NCI-H1105 (cell line): ENCODE data around the gene CDR2L.
"Not testable (repeated sequence)": the region's sequence is repeated elsewhere in the genome, so short reads cannot be mapped to it uniquely, and the experiment has no call there.

Experiments used
- DNase-seq: peaks from one replicate; lab custom pipeline; 2025; lab: John Stamatoyannopoulos, UW

Gene CDR2L

DNA sequence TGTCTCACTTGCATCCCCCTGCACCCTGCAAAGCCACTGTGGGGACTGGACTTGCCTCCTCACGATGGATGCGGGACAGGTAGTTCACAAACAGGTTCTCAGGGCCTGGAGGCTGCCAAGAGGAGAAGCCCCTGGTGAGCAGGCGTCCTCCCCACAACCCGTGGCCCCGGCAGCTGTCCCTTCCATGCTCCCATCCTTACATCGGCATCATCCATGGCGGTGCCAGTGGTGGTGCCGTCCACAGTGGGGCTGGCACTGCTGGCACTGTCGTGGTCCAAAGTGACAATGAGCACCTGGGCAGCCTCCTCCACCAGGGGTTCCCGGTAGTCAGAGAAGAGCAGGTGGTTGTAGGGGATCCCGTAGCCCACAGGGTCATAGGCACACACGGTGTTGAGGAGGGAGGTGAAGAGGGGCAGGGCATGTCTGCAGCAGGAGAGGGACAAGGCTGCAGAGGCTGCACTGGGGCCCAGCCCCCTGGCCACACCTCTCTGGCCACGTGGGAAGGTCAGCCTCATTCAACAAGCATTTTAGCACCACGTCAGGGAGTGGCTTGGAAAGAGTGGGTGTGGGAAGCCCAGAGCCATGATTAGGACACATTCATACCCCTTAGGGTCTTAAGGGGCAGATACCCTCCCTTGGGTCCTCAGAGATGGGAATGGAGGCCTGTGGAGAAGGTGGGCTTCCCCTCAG, 27.5 kb upstream of the CDR2L start:
- no peak for DNase-seq

DNA sequence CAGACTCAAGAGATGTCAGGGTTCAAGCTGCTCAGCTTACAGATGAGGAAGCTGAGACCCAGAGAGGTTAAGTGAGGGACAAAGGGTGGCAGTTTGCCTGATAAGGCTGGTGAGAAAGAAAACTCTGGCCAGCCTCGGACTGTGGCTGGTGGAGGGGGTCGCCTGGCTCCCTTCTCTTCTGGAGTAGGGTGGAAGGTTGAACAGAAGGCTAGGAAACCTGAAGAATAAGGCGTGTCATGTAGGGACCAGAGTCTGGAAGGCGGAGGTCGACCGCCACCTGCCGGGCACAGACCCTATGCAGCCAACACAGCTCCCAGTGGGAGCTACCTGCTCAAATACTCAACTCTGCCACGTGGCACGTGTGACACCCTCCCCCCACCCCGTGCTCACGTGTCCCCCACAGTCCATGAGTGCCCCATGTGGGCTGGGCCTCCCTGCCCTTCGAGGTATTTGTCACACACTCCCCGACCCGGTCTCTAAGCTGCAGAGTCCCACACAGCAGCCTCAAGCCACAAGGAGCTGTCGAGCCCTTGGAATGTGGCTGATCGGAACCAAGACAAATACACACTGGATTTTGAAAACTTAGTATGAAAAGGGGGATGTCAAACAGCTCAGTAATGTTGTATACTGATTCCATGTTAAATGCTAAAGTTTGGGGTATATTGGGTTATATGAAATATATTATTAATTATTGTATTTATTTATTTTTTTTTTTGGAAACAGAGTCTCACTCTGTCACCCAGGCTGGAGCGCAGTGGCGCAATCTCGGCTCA, 26.7 kb upstream of the CDR2L start:
- DNase-seq, result no peak

DNA sequence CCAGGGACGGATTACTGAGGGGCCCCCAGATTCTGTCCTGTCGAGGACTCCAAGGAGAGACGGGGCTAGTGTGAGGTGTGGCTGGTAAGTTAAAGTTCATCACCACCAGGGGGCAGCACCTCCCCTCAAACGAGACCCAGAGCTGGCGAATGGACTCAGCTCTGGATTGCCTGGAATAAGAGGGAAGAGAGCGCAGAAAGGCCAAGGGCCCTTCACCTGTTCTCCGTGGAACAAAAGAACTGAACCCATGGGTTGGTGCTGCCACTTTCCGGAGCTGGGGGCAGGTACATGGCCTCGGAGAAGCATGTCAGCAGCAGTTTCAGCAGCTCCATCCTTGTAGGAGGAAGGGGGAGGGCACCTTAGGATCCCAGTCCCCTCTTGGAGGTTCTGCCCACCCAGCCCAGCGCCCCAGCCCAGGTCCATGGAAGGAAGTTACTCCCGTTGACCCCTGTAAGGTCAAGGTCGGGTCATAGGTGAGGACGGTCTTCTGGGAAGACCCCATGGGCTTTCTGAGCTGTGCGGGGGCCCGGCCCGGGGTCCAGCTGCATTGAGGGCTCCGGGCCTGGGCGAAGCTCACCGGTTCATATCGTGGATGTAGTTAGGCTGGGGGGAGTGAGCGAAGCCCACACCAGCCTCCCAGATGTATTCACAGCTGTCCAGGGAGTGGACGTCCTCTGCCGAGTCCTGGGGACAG, 25.6 kb upstream of the CDR2L start:
- peak; percentile 77 for DNase-seq

DNA sequence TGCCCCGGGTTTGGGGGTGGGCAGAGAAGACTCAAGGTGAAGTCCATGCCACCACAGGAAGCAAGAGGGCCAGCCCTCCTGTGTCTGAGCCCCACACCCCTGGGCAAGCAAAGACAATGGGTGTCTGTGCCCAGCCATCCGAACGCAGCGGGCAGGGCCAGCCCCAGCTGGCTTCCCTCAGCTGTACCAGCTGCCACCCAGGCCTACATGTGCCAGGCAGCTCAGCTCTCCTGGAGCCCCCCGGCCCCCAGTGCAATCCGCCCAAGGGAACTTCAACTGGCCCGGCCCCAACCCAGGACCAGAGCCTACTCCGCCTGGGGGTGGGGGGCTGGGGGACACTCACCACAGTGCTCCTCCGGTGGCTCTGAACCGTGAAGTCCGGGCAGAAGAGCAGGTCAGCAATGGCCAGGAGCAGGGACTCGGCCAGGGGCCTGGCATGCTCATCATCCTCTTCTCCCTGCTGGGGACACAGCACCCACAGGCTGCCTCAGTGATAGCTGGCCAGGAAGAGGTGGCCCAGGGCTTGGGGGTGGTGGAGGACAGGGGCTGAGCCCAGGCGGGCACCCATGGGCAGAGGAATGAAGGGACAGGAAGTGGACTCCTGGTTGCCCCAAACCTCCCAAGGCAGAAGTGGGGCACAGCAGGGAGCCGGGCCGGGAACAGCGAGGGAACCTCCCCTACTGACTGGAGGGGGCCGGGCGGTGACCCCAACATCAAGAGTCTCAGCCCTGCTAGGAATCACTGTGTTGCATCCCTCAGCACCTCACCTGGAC, 24.6 kb upstream of the CDR2L start:
- DNase-seq, result no peak

DNA sequence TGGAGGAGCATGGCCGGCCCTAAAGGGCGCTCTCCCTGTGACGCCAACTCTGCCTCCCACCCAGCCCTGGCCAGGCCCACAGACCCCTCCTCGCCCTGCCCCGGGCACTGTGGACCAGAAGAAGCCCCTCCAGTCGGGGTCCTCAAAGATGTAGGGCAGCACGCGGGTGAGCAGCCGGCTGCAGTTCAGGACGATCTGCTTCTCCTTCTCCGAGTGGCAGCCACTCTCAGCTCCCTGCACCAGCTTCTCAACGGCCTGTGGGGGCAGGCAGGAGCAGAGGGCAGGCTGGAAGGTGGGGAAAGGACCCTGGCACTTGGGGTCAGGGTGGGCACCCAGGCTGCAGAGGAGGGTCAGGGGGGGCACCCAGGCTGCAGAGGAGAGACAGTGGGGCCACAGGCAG, 23.8 kb upstream of the CDR2L start:
- DNase-seq, result no peak

DNA sequence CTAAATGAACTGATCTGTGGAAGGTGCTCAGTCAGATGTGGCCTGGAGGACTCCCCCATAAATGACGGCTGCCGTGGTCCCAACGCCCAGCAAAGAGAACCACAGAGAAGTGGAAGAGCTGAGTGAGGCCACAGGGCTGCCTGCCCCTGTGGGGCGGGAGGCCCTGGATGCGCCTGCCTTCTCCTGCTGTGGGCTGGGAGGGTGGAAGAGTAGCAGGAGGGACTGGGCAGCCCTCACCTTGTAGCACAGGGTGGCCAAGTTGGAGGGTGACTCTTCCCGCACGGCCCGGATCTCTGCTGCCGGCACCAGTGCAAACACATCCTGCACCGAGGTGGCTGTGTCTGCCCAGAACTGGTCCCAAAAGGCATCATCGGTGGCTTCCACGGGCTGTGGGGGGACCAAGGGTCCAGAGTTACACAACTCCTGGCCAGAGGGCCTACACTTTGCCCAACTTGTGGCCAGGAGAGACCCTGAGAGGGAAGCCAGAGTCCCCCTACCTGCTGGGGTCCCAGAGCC, 23.1 kb upstream of the CDR2L start:
- no peak for DNase-seq

DNA sequence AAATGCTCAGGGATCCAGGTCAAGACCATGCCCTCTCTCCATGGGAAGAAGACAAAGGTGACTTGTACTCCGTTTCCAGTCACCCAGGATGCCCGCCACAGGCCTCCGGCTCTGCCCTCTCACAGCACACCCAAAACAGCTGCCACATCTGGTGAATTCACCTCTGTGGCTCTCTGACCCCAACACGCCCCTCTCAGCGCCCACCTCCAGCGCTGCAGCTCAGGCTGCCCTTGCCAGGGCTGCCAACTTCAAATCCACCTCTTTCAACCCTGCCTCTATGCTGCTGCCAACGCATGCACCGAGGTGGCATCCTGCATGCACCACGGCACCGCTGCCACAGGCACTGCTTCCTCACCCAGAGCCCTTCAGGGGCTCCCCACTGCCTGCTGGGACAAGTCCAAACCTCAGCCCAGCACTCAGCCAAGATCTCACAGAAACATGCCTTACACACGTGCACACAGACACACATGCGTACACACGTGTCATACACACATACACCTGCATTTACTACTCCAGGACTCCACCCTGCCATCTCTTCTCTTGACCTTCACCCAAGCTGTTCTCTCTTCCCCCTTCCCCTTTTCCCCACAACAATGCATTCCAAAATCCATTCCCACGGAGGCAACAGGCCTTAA, 22.3 kb upstream of the CDR2L start:
- DNase-seq, result no peak

DNA sequence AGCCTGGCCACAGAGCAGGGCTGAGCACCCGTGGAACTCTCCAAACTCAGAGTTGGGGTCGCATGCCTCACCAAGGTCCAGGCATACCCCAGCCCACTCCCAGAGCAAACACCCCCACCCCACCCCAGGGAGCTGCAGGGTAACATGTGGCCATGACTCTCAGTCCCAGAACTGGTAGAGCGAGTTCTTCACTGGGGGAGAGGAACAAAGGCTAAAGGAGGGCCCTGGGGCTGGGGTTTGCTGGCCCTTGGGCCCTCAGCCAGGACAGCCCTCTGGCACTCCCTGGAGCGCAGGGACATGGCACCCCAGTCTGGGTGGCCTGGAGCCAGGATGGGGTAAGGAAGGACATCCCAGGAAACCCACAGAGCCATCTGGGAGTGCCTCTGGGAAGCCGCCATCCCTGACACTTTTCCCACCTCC, 19.1 kb upstream of the CDR2L start:
- DNase-seq, result no peak

DNA sequence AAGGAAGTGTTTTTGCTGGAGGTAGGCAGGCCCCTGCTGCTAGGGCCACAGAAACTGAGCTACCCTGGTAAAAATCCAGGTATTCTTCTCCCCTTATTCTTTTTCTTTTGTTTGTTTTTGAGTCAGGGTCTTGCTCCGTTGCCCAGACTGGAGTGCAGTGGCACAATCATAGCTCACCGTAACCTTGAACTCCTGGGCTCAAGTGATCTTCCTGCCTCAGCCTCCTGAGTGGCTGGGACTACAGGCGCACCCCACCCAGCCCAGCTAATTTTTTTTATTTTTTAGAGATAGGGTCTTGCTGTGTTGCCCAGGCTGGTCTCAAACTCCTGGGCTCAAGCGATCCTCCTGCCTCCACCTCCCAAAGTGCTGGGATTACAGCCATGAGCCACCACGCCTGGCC, 17.9 kb upstream of the CDR2L start:
- DNase-seq, result not testable (repeated sequence)

DNA sequence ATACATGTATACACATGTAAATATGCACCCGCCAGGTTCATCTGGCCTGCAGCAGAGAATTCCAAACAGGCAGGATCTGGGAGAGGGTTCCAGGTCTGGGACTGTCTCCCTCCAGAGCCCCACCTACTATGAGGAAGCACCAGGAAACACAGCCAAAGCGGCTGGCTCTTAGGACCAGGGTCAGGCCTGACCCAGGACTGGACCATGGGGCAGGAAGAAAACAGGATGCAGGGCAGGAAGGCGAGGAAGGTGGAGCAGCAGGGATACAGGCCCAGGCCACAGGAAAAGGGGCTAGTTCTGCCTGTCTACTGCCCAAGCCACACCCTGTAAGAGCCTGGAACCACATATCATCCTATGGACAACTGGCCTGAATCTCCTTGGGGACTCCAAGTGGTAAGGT, 17.0 kb upstream of the CDR2L start:
- no peak for DNase-seq

DNA sequence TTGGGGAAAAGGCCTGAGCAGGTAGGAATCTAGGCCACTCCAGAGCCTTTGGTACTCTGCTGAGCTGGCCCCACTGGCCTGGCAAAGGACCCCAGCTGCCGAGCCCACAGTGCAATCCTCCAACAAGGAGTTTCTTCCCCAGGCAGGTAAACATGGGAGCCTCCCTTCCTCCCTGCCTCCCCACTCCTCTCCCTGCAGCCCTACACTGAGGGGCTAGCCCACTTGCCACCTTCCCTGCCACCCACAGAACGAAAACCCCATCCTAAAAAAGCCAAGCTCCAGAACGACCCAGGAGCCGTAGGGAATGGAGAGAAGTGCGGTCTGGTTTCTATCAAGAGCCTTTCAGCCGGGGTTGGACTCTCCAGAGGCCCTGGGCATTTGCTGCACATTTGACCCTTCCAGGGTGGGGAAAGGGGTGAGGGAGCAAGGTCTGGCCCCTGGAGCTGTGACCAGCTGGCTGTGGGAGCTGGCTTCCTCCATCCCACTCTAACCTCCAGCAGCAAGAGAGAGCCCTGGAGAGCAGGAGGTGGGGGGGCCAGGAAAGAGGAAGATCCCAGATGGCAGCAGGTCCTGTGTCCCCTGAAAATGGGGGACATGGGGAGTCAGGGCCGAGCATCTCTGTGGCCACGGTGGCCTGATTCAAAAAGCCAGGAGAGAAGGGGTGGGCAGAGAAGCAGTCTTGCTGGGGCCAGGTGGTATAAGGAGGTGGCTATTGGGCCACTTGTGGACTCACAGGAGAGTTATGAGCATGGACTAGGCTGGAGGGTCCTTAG, 16.2 kb upstream of the CDR2L start:
- DNase-seq, result no peak

DNA sequence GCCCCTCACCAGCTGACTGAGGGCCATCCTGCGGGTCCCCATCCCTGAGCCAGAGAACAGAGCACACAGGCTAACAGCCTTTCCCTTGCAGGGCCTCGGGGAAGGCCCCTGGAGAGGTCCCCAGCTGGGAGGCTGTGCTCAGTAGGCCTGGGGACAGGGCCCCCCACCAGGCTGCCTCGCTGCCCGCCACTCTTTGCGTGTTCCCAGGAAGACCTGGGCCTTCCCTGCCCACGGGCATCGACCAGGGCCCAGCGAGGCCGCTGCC, 15.7 kb upstream of the CDR2L start:
- no peak for DNase-seq

DNA sequence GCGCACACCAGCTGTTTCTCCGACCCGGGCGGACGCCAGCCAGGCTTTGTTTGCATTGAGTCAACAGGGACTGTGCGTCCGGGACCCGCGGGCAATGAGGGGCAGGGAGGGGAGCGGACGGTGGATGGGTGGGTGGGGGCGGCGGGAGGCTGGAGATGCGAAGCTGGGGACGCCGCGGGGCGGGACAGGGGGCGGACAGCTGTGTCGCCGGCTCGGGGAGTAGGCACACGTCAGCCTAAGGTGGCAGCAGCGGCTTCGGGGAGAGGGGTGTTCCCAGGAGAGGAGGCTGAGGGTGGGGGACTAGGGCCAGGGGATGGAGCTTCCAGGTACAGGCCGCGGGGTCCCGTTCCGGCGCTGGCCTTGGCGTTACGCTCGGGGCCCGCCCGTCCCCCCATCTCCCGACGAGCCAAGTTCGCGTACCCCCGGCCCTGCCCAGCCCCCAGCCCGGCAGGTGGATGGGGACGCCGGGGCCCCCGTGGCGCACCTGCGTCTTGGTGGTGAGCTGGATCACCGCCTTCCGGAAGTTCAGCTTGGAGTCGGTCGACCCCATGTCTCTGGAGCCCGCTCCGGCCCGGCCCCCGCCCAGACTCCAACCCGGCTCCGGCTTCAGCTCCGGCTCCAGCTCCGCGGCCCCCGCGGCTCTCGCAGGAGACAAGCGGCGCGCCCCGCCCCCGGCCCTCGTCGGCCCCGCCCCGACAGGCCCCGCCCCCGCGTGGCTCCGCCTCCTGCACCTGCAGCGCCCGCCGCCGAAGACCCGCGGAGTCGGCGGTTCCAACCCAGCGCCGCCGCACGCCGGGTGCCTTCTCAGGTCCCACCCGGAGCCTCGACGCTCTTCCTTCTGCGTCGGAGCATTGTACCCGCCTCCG, 15.1 kb upstream of the CDR2L start, which contains the start of gene HID1:
Gene HID1 (minus strand): TSS at position 653 of the 866 bp plus-strand sequence. CDS start 103 bp downstream, at position 550.
- DNase-seq, result peak; percentile 72

DNA sequence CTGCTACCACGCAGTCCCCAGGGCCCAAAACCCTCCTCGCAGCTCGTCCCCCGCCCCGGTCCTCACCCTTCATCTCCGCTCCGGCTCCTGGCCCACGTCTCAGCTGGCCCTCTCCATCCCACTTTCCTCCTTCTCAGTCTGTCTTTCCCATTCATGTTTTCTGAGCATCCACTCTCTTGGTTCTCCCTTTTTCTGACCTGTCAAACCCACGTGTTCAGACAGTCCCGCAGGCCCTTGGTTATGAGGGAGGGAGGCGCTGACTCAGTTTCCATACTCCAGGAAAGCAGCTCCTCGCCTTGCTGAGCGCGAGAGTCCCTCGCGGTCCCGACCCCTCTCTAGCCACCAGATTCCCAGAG, 14.5 kb upstream of the CDR2L start:
- no peak for DNase-seq

DNA sequence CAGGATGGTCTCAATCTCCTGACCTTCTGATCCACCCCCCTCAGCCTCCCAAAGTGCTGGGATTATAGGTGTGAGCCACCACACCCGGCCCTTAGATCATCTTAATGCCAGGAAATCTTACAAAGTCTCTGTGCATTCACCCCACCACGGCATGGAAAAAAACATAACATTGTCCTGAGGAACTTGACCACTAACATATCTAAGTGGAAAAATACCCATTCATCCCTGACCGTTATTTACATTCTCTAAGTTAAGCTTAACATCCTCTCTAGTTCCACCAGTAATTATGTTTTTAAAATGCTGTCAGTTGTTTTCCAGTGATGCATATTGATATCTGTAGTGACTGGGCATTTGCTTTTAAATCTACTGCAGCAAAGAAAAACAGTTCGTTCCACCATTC, 11.5 kb upstream of the CDR2L start:
- no peak for DNase-seq

DNA sequence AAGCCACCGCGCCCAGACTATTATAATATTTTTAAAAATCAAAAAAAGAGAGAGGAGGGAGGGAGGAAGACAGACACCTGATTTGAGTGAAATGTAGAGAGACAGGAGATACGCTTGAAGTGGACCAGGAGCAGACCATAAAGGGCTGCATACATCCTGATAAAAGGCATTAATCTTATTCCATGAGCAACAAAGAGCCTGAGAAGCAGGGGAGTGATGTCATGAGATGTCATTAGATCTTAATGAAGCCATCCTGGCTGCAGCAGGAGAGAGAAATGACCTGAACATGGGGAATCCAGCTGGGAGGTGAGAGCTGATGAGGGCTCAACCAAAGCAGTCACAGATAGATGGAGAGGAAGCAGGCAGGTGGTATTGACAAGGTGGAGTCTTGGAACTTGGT, 9.6 kb upstream of the CDR2L start:
- no peak for DNase-seq

DNA sequence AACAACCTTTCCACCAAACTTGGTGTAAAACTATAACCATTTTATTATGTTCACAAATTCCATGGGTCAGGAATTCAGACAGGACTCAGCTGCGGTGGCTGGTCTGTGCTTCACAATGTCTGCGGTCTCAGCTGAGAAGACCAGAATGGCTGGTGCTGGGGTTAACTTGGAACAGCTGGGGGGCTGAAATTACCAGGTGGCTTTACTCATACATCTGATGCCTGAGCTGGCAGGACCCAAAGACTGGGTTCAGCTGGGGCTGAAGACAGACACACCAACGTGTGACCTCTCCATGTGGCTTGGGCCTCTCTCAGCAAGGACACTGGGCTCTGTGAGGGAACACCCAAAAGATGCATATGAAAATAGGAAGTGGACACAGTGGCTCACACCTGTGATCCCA, 9.2 kb upstream of the CDR2L start:
- DNase-seq, result no peak

DNA sequence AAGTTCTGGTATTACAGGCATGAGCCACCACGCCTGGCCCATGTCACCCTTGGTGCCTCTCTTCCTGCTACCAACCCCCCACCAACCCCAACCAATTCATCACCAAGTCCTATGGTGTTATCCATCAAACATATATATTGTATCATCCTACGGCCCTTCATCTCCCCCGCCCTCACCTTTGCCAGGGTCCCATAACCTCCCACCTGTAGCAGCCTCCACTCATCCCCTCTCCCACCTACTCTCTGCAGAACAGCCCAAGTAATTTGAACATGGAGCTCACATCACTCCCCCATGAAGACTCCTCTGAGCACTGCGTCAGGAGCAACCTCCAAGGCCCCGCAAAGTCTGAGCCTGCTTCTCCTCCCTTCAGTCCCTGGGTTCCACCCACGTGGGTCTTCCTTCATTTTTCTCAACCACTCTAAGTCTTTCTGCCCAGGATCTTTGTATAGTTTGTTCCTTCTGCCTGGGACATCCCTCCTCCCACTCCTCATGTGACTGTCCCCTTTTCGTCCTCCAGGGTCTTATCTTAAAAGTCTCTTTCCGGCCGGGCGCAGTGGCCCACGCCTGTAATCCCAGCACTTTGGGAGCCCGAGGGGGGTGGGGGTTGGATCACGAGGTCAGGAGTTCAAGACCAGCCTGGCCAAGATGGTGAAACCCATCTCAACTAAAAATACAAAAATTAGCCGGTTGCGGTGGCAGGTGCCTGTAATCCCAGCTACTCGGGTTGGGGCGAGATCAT, 7.9 kb upstream of the CDR2L start:
- DNase-seq, result no peak

DNA sequence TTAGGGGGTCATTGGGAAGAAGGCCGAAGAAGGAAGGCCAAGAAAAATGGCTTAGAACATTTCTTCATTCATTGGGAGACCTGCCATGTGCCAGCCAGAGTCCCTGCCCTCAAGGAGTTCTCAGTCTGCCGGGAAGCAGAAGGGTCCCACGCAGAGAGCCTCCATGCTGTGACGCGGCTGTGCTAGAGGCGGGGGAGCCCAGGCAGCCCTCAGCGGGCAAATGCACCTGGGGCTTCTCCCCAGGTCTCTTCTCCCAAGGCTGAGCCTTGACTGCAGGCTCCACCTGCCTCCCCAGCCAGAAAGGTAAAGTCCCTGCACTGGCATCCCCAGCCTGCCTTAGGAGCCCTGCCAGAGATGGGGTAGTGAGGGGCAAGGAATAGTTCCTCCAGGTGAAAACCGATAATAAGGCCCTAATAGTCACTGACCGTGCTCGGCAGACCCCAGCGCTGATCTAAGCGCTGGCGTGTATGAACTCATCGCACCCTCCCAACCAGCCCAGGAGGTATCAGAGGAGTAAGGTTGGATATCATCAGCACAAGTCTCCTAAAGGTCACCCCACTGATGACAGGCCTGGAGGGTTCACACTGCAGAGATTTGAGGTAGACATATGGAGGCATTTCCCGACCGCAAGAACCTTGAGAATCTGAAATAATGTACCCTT, 6.0 kb upstream of the CDR2L start:
- no peak for DNase-seq
